Mucosa of descending colon (tissue), 3 donors: Measurements from ENCODE around the gene SLC4A8. TPM values are rescaled to one million over a fixed set of nuclear protein-coding genes. Genes with fewer than 3 reads are reported as not detected.

Experiments used
- ATAC-seq: fragments of 200-7000 bp; cut with Tn5 transposase; one replicate; pipeline ENCODE4 v1.9.1; 2020; ENCODE audit warnings: mild to moderate bottlenecking, moderate library complexity
- DNase-seq, 3 donors: peaks; one replicate each; pipeline ENCODE4 v3.0.0-alpha.2; 2020
- H3K36me3 ChIP-seq: fragments of 200-600 bp; one replicate; pipeline ENCODE4 v1.8.0; 2021; ENCODE audit warnings: low read depth, mild to moderate bottlenecking
- H3K4me1 ChIP-seq: fragments of 200-600 bp; one replicate; pipeline ENCODE4 v1.8.0; 2021; ENCODE audit warnings: low read depth, mild to moderate bottlenecking
- H3K4me3 ChIP-seq: fragments of 200-600 bp; one replicate; pipeline ENCODE4 v1.8.0; 2021; ENCODE audit warnings: mild to moderate bottlenecking
- H3K9me3 ChIP-seq: fragments of 200-600 bp; one replicate; pipeline ENCODE4 v1.8.0; 2021; ENCODE audit warnings: mild to moderate bottlenecking
- CTCF ChIP-seq: fragments of 200-600 bp; IDR thresholded peaks from one replicate; pipeline ENCODE4 v1.8.0; 2022; ENCODE audit warnings: antibody characterized with exemption, mild to moderate bottlenecking
- intact Hi-C, 2 donors: fragments of 100-400 bp; cut with DNase I in 1 of 2; cut with micrococcal nuclease in 1 of 2; formaldehyde crosslinking; loops; one replicate each; pipeline versions ENCODE4 v1.11.0 to v1.11.1; 2022; cut with DNase I, micrococcal nuclease
- total RNA-seq, 3 donors: library from RNA; stranded (reverse); fragmentation: NEBNext Ultra II Directional in 2 of 3; extraction: Animal tissue kit (Norgen Biotek cat#: 25700) in 2 of 3; gene quantifications; one replicate each; pipeline versions ENCODE4 v1.2.1 to v1.2.4, GENCODE V29; 2021 to 2023
- donor health status: DM: no; HTN: no; CAD: no; lungs with moderate emphysema.
- donor health status: DM: no; HTN: no; CAD: no.
- donor health status: DM: no; HTN: yes; CAD: no.

SLC4A8 gene
- total RNA-seq, 3 donors from 2014 or later = 0.84 to 1.8 (median 1.5) TPM

- H3K9me3 ChIP-seq = no peaks in the 10 kb centered on the region
- TF ChIP-seq CTCF = no peak
- ATAC-seq = no peak
- no peak overlapping the region for H3K4me3 ChIP-seq
- no peak for DNase-seq
- intact Hi-C loops = no loop called here
- no peaks in the 10 kb centered on the region for H3K36me3 ChIP-seq
- H3K4me1 ChIP-seq = no peaks in the 10 kb centered on the region
Observed at GRCh38 chr12:51529651-51529970, 105.0 kb downstream of the SLC4A8 start.

- no peak overlapping the region for H3K4me3 ChIP-seq
- TF ChIP-seq CTCF = no peak
- ATAC-seq (no peak), DNase-seq (no peak)
- H3K4me1 ChIP-seq = no peaks in the 10 kb centered on the region
- no peaks in the 10 kb centered on the region for H3K9me3 ChIP-seq
- H3K36me3 ChIP-seq = no peaks in the 10 kb centered on the region
- intact Hi-C loops = loop anchor here (5.0 to 10.0 kb wide), 2 partner anchors 105 to 108 kb away; partner anchors contain the start of gene SLC4A8 (in 2 of the 2)
Observed at GRCh38 chr12:51530208-51530607, 105.6 kb downstream of the SLC4A8 start.

GRCh38 chr12:51531284-51531977, 106.8 kb downstream of the SLC4A8 start:
- no peak for DNase-seq
- Histone ChIP-seq H3K9me3 (no peaks in the 10 kb centered on the region), H3K36me3 (no peaks in the 10 kb centered on the region), H3K4me1 (no peaks in the 10 kb centered on the region), H3K4me3 (no peak overlapping the region)
- ATAC-seq = peak; percentile 9
- intact Hi-C loops = loop anchor here (5.0 to 10.0 kb wide), 2 partner anchors 107 to 109 kb away; partner anchors contain the start of gene SLC4A8 (in 2 of the 2)
- TF ChIP-seq CTCF = no peak

GRCh38 chr12:51531978-51532497, 107.4 kb downstream of the SLC4A8 start:
- no peaks in the 10 kb centered on the region for H3K36me3 ChIP-seq
- no peaks in the 10 kb centered on the region for H3K4me1 ChIP-seq
- no peaks in the 10 kb centered on the region for H3K9me3 ChIP-seq
- H3K4me3 ChIP-seq = no peak overlapping the region
- DNase-seq = peak in 2 of 3 donors; percentile 79 to 84
- peak; percentile 94 for ATAC-seq
- TF ChIP-seq CTCF = peak; percentile 72
- intact Hi-C loops = loop anchor here (5.0 to 10.0 kb wide), 2 partner anchors 107 to 110 kb away; partner anchors contain the start of gene SLC4A8 (in 2 of the 2)

- no peak for ATAC-seq
- intact Hi-C loops = loop anchor here (5.0 to 10.0 kb wide), 2 partner anchors 109 to 111 kb away; partner anchors contain the start of gene SLC4A8 (in 2 of the 2)
- no peak for DNase-seq
- no peak for TF ChIP-seq CTCF
- Histone ChIP-seq H3K9me3 (no peaks in the 10 kb centered on the region), H3K36me3 (no peaks in the 10 kb centered on the region), H3K4me1 (no peaks in the 10 kb centered on the region), H3K4me3 (no peak overlapping the region)
Observed at GRCh38 chr12:51533799-51534198, 109.2 kb downstream of the SLC4A8 start.
